Caco-2 (cell line): ENCODE data around the gene SLC35F6. TPM values are rescaled to one million over a fixed set of nuclear protein-coding genes. Genes with fewer than 3 reads are reported as not detected.
"Not testable (repeated sequence)": the region's sequence is repeated elsewhere in the genome, so short reads cannot be mapped to it uniquely, and the experiment has no call there.

Experiments
- BruUV-seq: library from RNA; stranded (reverse); fragments of 400-500 nt; replicated peaks from 2 replicates; lab custom pipeline; 2021; lab: Mats Ljungman, UMichigan
- CTCF ChIA-PET: fragments of 300-600 bp; sonication (Branson Sonifier 250); formaldehyde crosslinking; loops from one replicate; lab custom pipeline; 2022; ENCODE audit warnings: antibody characterized with exemption; lab: Charles Lee
- POLR2A ChIA-PET: fragments of 300-600 bp; sonication (Branson Sonifier 250); formaldehyde crosslinking; loops from one replicate; lab custom pipeline; 2022; ENCODE audit warnings: antibody characterized with exemption; lab: Charles Lee
- DNase-seq, 2 experiments: peaks; one replicate each; pipeline versions ENCODE4 v3.0.0 to v3.0.0-alpha.2; 2020 to 2022
- H3K27me3 ChIP-seq: replicated peaks from 2 replicates; pipeline ENCODE4 v1.6.0; 2011; ENCODE audit warnings: low read length; ENCODE audit not compliant: control insufficient read depth, insufficient read depth
- H3K36me3 ChIP-seq: 2 replicates; pipeline ENCODE4 v1.5.1; 2011; ENCODE audit warnings: low read length; ENCODE audit not compliant: control insufficient read depth, insufficient read depth
- H3K4me1 ChIP-seq: fragments of 250-450 bp; sonication (Bioruptor Pico); 2 replicates; pipeline ENCODE4 v1.5.1; 2020; ENCODE audit warnings: mild to moderate bottlenecking
- H3K4me3 ChIP-seq: 2 replicates; pipeline ENCODE4 v1.5.1; 2011; ENCODE audit warnings: low read depth, mild to moderate bottlenecking, control low read depth, low read length
- H3K9me3 ChIP-seq: fragments of 250-450 bp; sonication (Bioruptor Pico); 2 replicates; pipeline ENCODE4 v1.5.1; 2020; ENCODE audit warnings: mild to moderate bottlenecking, moderate library complexity
- H3K27ac Mint-ChIP-seq: one replicate; pipeline ENCODE4 v1.8.0; 2022; ENCODE audit warnings: mixed read lengths; ENCODE audit not compliant: unreplicated experiment
- H3K27me3 Mint-ChIP-seq: one replicate; pipeline ENCODE4 v1.8.0; 2022; ENCODE audit warnings: mixed read lengths; ENCODE audit not compliant: insufficient read depth, unreplicated experiment
- H3K36me3 Mint-ChIP-seq: one replicate; pipeline ENCODE4 v1.8.0; 2022; ENCODE audit warnings: mild to moderate bottlenecking, mixed read lengths; ENCODE audit not compliant: insufficient read depth, unreplicated experiment
- H3K4me1 Mint-ChIP-seq: one replicate; pipeline ENCODE4 v1.8.0; 2022; ENCODE audit warnings: low read depth, mixed read lengths; ENCODE audit not compliant: unreplicated experiment
- H3K4me3 Mint-ChIP-seq: one replicate; pipeline ENCODE4 v1.8.0; 2022; ENCODE audit warnings: mild to moderate bottlenecking, moderate library complexity, mixed read lengths; ENCODE audit not compliant: unreplicated experiment
- H3K9me3 Mint-ChIP-seq: one replicate; pipeline ENCODE4 v1.8.0; 2022; ENCODE audit warnings: mixed read lengths; ENCODE audit not compliant: unreplicated experiment
- CTCF ChIP-seq, 2 experiments: fragments of 200-600 bp in 1 of 2; IDR thresholded peaks; 1 replicate in 1 of 2; 2 replicates in 1 of 2; pipeline versions ENCODE4 v1.5.1 to v1.8.0; 2011 to 2022; ENCODE audit warnings: antibody characterized with exemption in 1 of 2, control low read depth in 1 of 2, inconsistent platforms in 1 of 2, low read depth in 1 of 2, low read length in 1 of 2, mild to moderate bottlenecking in 1 of 2, moderate library complexity in 1 of 2; ENCODE audit not compliant: insufficient read depth in 1 of 2, severe bottlenecking in 1 of 2, unreplicated experiment in 1 of 2
- intact Hi-C: fragments of 100-400 bp; cut with micrococcal nuclease; formaldehyde crosslinking; loops from one replicate; pipeline ENCODE4 v1.10.0; 2022; ENCODE audit not compliant: unreplicated experiment
- total RNA-seq: library from RNA; stranded (reverse); gene quantifications from 2 replicates; pipeline ENCODE4 v1.2.3, GENCODE V29; 2022

Gene SLC35F6
- total RNA-seq, 1 experiment from 2014 or later = 45.7 TPM

DNA sequence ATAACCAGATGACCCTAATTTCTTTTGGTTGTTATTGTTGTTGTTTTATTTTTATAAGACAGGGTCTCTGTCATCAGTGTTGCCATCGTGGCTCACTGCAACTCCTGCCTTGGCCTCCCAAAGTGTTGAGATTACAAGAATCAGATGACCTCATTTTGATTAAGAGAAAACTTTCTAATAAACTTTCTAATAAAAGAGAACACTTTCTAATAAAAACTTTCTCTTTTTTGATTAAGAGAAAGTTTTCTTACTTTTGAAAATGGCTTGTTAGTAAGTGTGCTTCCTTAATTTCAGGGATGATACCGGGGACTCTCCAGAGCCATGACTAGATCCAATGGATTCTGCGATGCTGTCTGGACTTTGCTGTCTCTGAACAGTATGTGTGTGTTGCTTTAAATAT is 29.4 kb downstream of the SLC35F6 start:
- H3K27ac Mint-ChIP-seq = no peak overlapping the region

GRCh38 chr2:26795135-26795534 is 31.1 kb downstream of the SLC35F6 start:
- H3K4me1 Mint-ChIP-seq, H3K4me3 Mint-ChIP-seq, BruUV-seq, H3K27me3 Mint-ChIP-seq, H3K27me3 ChIP-seq, H3K4me1 ChIP-seq, H3K4me3 ChIP-seq, POLR2A ChIA-PET, CTCF ChIA-PET, H3K36me3 ChIP-seq, H3K9me3 ChIP-seq, H3K9me3 Mint-ChIP-seq, intact Hi-C loops, DNase-seq, H3K27ac Mint-ChIP-seq: not testable (repeated sequence)
- peaks cover 69% of the 10 kb centered on the region for H3K36me3 Mint-ChIP-seq

More for the DNA sequence above, 29.4 kb downstream of the SLC35F6 start:
- ChIA-PET POLR2A (no interaction called here), CTCF (no interaction called here)
- peaks cover 9% of the 10 kb centered on the region for H3K4me1 Mint-ChIP-seq
- no peaks in the 10 kb centered on the region for H3K4me1 ChIP-seq
- intact Hi-C loops = no loop called here
- no peak for DNase-seq
- H3K27me3 ChIP-seq = no peaks in the 10 kb centered on the region
- H3K4me3 ChIP-seq = no peak overlapping the region
- no peaks in the 10 kb centered on the region for H3K9me3 Mint-ChIP-seq
- no peak overlapping the region for H3K4me3 Mint-ChIP-seq
- no peaks in the 10 kb centered on the region for H3K27me3 Mint-ChIP-seq
- no peak for TF ChIP-seq CTCF (IDR thresholded peaks at IDR 0.05; ENCODE audit: insufficient read depth in 1 of 2, low read depth in 1 of 2, low read length in 1 of 2, severe bottlenecking in 1 of 2, unreplicated experiment in 1 of 2)
- peaks cover 65% of the 10 kb centered on the region for H3K36me3 Mint-ChIP-seq
- H3K36me3 ChIP-seq = peaks cover 3% of the 10 kb centered on the region
- BruUV-seq = no TSS peak
- no peaks in the 10 kb centered on the region for H3K9me3 ChIP-seq

- no TSS peak for BruUV-seq
- Histone ChIP-seq H3K9me3 (no peaks in the 10 kb centered on the region), H3K27me3 (no peaks in the 10 kb centered on the region), H3K4me1 (no peaks in the 10 kb centered on the region), H3K36me3 (no peaks in the 10 kb centered on the region), H3K4me3 (no peak overlapping the region)
- H3K4me3 Mint-ChIP-seq = no peak overlapping the region
- DNase-seq = no peak
- CTCF ChIA-PET = no interaction called here
- H3K9me3 Mint-ChIP-seq = no peaks in the 10 kb centered on the region
- peaks cover 42% of the 10 kb centered on the region for H3K36me3 Mint-ChIP-seq
- POLR2A ChIA-PET = no interaction called here
- H3K4me1 Mint-ChIP-seq = no peaks in the 10 kb centered on the region
- H3K27ac Mint-ChIP-seq = no peak overlapping the region
- TF ChIP-seq CTCF (IDR thresholded peaks at IDR 0.05; ENCODE audit: insufficient read depth in 1 of 2, low read depth in 1 of 2, low read length in 1 of 2, severe bottlenecking in 1 of 2, unreplicated experiment in 1 of 2) = no peak
- intact Hi-C loops = no loop called here
- no peaks in the 10 kb centered on the region for H3K27me3 Mint-ChIP-seq
Measured at GRCh38 chr2:26801328-26801727, 37.2 kb downstream of the SLC35F6 start.

GRCh38 chr2:26801796-26802195 is 37.7 kb downstream of the SLC35F6 start:
- Mint-ChIP-seq H3K4me3 (no peak overlapping the region), H3K36me3 (peaks cover 37% of the 10 kb centered on the region), H3K4me1 (no peaks in the 10 kb centered on the region), H3K27me3 (no peaks in the 10 kb centered on the region), H3K27ac (no peak overlapping the region), H3K9me3 (no peaks in the 10 kb centered on the region)
- H3K27me3 ChIP-seq = no peaks in the 10 kb centered on the region
- ChIA-PET POLR2A (no interaction called here), CTCF (no interaction called here)
- no peak overlapping the region for H3K4me3 ChIP-seq
- intact Hi-C loops = no loop called here
- no peaks in the 10 kb centered on the region for H3K36me3 ChIP-seq
- H3K4me1 ChIP-seq = no peaks in the 10 kb centered on the region
- no TSS peak for BruUV-seq
- DNase-seq = no peak
- H3K9me3 ChIP-seq = no peaks in the 10 kb centered on the region
- no peak for TF ChIP-seq CTCF (IDR thresholded peaks at IDR 0.05; ENCODE audit: insufficient read depth in 1 of 2, low read depth in 1 of 2, low read length in 1 of 2, severe bottlenecking in 1 of 2, unreplicated experiment in 1 of 2)
